ENCODE results near the gene RNF208.
A peak's percentile ranks its signal among the peaks of the same experiment; 100 is the strongest.

The RNF208 gene

DNA sequence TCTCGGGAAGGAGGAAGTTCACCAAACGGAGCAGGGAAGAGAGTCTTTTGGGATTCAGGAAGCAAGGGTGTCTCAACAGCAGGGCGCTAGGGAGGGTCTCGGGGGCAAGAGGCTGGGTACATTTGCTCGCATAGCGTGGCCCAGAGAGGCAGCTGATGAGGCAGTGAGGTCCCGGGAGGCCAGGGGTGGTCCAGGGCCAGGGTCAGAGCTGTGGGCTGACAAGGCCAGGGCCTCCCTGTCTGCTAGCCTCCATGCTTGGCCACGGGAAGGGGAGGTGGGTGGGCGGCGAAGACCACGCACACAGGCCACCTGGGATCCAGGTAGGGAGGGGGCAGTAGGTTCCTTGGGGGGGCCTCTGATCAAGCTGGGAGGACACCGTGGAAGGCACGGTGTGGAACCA, 10.5 kb downstream of the RNF208 start:
- DNase-seq, result no peak

DNA sequence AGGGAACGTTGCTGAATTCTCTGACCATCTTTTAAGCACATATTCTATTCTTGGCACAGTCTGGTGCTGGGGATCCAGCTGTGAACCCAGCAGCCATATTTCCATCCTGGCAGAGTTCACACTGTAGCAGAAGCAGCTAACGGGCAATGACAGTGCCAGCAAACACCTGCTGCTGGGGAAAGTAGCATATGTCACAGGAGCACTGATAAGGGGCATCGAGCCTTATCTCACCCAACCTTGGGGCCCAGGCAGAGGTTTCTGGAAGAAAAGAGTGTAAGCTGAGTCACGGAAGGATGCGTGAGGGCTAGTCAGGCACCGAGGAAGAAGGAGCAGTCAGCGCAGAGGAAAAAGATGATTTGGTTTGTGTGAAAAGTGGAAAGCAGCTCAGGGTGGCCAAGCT, 15.4 kb downstream of the RNF208 start:
- DNase-seq, result no peak

DNA sequence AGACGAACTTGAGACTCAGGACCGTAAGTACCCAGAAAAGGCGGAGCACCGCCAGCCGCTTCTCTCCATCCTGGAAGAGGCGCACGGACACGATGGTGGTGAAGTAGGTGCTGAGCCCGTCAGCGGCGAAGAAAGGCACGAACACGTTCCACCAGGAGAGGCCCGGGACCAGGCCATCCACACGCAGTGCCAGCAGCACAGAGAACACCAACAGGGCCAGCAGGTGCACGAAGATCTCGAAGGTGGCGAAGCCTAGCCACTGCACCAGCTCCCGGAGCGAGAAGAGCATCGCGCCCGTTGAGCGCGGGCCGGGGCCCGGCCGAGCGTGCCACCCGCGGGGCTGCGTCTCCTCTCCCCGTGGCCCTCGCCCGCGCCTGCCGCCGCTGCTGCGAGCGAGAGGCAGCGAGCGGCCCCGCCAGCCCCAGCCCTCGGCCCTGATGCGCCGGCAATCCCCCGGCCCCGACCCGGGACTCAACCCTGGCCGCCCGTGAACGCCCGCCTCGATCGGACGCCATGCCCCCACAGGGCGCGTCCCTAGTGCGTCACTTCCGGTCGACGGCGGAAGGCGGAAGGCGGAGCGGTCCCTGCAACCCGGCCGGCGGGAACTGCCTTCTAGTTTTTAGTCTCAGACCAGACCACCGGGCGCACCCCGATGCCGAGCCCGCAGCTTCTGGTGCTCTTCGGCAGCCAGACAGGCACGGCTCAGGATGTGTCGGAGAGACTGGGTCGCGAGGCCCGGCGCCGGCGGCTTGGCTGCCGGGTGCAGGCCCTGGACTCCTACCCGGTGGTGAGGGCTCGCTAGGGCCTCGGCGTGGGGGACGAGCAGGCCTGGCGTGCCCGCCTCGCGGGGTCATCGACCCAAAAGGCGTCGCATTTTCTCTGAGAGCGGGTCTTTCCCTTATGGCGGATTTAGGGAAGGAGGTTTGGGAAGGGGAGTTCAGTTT, 16.6 kb downstream of the RNF208 start, which contains the start of the genes NDOR1 and TMEM203:
Gene NDOR1 (plus strand): TSS at position 575 of the 944 bp plus-strand sequence. CDS start 78 bp downstream, at position 653.
Gene TMEM203 (minus strand): TSS at position 523 of the 944 bp plus-strand sequence. CDS start 234 bp downstream, at position 289.
- DNase-seq, result peak; percentile 94

DNA sequence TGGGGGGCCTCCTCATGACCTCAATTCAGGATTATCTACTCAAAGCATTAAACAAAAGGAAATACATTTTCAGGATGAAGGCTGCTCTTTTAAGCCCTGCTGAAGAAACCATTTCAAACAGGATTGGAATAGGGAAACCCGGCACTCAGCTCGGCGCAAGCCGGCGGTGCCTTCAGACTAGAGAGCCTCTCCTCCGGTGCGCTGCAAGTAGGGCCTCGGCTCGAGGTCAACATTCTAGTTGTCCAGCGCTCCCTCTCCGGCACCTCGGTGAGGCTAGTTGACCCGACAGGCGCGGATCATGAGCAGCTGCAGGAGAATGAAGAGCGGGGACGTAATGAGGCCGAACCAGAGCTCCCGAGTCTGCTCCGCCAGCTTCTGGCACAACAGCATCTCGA, 17.3 kb downstream of the RNF208 start:
- no peak for DNase-seq

DNA sequence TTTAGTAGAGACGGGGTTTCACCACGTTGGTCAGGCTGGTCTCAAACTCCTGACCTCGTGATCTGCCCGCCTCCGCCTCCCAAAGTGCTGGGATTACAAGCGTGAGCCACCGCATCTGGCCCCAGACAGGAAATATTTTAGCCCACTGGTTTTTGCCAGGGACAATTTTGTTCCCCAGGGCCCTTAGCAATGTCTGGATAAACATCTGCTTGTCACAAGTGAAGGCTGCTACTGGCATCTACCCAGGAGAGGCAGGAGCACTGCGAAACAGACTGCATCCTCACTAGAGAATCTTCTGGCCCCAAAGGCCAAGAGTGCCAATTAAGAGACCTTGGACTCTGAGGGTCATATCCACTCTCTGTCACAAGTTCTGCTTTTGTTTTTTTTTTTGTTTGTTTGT, 19.1 kb downstream of the RNF208 start:
- DNase-seq, result no peak

DNA sequence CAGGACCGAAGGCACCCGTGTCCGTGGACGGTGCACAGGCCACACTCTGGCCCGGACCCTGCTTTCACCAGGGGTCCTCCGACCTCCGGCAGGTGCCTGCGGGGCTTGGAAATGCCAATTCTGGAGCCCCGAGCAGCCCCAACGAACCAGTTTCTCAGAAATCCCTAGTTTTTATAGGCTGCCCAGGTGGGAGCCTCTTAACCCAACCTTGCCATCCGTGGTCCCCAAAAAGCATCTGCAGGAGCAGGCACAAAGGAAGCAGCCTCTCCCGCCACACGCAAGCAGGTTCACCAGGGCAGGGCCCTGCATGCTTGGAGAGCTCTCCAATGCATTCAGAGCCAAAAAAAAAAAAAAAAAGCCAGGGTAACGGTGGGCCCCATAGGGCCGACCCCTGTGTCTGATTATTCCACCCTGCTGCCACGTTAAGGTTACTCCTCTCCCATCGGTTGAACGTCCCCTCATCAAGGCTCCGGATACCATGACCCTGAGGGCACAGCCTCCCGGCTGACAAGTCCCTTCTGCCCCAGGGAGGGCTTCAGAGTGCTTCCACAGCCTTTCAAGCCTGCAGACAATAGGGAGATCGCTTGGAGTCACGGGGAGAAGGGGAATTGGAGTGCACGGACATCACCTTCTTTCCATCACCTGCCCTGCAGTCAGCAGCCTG, 20.7 kb downstream of the RNF208 start:
- DNase-seq, result no peak

DNA sequence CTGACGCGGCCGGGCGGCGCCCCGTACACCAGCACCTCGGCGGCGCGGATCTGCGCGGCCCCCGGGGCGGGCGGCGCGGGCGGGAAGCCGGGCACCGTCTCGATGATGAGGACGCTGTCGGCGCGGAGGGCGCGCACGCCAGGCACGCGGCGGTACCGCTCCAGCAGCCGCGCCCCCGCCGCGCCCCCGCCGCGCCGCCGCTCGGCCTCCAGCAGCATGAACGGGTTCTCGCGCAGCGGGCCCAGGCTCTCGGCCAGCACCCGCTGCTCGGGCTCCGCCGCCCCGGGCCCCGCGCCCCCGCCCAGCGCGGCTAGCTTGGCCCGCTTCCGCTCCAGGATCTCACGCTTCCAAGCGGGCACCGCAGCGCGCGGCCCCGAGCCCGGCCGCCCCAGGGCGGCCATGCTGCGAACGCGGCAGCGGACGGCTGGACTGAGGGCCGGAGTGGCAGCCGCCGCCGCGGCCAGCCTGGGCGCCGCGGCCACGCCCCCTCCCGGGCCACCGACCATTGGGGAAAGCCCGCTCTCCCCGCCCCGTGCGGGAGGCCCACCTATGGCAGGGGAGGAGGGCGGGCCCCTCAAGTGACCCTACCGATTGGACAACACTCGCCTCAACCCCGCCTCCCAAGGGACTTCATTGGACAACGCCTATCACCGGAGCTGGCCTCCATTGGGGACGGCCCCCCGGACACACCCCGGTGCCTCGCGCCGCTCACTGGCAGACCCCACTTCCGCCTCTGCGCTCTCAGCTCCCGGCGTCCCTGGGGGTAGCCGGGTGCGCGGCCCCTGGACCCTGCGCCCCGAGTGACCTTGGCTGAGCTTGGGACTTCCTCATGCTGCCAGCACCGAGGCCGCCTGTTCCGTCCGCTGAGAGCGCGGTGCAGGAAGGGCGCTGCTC, 21.5 kb downstream of the RNF208 start, which contains the start of gene TPRN:
Gene TPRN (minus strand): TSS at position 431 of the 894 bp plus-strand sequence. CDS start 30 bp downstream, at position 401.
- peak; percentile 96 for DNase-seq

DNA sequence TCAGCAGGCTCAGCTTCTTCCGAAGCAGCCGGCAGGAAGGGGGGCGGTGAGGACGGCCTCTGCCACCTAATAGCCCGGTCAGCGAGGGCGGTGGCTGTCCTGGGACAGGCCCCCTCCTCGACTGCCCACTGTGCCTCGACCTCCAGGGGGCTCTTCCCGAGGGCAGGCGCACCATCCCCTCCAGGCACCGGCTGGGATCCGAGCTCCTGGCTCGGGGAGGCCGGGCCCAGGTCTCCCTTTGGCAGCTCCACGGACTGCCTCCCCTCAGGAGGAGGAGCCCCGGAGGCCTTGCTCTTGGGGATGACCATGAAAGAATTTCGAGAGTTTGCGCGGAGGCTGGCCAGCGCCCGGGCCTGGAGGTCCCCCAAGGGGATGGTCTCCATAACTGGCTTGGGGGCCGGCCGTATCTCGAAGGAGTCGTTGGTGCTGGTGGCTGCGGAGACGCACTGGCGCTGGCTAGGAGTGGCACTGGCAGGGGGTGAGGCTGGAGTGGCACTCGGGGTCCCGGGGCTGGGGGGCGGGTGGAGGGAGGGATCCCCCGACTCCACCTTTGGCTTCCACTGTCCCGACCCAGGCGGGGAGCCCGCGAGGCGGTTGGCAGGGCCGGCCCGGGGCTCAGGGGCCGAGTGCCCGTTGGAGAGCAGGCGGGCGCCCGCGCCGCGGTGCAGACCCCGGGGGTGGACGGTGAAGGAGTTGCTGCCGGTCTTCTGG, 22.5 kb downstream of the RNF208 start:
- no peak for DNase-seq

DNA sequence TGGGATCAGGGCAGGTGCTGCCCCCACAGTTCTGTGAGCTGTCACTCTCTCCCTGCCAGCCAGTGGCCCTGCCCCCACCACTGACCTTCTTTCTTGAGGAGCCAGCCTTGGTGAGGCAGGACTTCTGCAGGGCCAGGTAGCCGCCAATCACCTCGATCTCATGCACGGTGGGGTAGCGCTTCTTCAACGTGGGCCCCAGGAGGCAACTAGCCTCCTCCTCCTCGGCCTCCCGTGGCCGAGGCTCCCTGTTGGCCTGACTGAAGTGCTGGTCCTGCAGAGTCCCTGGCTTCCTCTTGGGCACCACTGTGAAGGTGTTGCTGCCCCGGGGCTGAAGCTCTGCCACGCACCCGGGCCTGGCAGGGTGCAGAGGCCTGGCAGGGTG, 23.1 kb downstream of the RNF208 start:
- no peak for DNase-seq

DNA sequence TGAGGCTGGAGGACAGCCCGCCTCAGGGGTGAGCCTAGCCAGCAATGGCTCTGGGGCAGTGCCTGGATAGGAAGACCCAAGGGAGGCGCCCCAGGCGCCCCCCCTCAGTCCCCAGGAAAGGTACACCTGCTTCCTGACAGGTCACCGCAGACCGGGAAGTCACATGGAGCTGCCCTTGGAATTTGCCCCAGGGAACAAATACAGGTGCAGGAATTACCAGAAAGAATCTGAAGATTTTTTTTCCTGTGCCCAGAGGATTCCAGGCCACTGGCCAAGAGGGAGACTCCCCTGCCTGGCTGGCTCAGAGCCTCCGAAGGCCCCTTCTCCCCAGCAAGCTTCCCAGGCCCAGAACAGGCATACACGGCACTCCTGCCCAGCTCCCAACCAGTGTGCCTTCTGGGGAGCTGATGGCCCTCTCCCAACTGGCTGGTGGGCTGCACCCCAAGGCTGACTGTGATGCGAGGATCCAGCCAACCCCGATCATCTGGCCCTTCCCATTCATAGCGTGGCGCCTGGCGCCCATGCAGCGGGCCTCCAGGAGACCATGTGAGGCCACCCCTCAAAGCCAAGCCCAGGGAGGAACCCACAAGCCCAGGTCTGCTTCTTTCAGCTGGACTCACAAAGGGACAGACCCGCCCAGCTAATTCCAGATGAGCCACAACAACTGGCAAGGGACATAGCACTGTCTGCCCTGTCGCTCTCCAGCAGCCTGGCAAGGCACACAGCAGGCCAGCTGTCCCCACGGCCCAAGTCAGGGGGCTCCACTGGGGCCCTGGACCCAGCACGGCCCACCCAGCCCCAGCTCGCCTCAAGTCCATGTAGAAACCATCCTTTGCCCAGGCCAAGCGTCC, 23.8 kb downstream of the RNF208 start:
- no peak for DNase-seq

DNA sequence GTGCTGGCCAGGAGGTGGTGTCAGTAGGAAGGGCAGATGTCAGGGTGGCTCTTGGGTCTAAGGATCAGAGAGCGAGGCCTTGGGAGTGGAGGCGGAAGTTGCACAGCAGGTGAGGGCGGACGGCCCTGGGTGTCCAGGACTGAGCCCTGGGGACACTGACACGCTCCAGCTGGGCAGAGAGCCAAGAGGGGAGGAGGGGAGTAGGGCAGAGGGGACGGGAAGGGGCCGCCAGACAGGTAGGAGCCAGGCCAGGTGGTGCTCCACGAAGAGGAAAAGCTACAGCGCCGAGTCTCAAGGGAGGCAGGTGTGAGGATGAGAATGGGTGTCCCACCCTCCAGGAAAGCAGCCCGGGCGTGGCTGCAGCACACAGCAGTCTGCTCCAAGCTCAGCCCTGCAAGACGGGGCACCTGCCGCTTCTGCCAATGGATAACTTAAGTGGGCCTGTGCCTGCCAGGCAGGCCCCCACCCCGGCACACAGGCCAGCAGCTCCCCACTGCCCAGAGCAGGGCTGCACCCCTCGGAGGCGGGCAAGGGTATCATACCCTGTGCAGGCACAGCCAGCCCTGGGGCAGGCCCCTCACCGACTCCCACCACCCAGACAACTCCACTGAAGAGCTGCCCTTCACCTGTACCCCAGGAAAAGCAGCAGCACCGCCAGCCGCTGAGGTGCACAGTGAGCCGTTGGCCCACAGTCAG, 26.4 kb downstream of the RNF208 start:
- DNase-seq, result no peak

DNA sequence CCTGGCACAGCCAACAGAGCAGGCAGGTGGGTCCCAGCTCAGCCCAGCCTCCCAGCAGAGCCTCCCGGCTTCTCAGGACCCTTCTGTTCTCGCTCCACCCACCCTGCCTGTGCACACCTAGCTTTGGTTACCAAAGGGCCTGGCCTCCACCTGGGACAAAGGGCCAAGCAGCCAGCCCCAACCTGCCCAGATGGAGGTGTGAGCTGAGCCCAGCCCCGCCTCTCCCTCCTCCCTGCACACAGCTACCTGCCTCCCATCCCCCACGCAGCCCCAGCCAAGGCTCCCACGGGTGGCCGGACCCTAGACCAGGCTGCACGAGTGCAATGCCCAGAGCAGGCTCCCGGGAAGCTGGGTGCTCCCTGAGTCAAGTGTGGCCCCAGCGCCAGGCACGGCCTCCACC, 27.1 kb downstream of the RNF208 start:
- DNase-seq, result no peak

DNA sequence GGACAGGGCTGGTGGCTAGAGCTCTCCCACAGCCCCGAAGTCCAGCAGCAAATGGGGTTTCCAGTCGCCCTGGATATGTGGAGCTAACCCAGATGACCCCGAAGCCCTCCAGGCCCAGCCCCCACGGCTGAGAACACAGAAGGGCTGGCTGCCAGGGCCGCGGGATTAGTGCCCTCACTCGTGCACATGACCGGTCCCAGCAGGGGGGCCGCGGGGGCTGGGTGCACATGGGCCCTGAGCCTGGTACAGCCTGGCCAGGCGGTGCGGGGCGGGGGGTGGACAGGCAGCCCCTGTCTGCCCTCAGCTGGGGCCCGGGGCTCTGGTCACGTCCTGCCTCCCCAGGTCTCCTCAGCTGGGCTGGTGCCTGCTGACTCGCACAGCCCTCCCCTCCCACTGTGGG, 27.7 kb downstream of the RNF208 start:
- DNase-seq, result no peak

DNA sequence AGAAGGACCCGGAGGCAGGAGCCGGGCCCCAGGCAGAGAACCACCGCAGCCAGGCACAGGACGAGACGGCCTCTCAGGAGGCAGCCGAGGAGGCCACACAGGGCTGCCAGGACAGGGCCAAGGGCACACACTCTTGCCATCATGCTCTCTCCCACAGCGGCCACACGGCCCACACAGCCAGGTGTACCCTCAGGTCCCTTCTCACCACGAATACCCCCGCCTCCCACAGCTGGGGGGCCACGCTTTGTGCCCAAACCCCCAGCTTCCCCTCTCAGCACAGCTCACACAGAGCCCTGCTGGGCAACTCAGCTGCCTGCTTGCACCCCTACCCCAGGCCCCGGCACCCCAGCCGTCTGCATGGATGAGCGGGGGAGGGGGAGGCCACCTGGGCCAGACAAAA, 28.3 kb downstream of the RNF208 start:
- DNase-seq, result no peak

DNA sequence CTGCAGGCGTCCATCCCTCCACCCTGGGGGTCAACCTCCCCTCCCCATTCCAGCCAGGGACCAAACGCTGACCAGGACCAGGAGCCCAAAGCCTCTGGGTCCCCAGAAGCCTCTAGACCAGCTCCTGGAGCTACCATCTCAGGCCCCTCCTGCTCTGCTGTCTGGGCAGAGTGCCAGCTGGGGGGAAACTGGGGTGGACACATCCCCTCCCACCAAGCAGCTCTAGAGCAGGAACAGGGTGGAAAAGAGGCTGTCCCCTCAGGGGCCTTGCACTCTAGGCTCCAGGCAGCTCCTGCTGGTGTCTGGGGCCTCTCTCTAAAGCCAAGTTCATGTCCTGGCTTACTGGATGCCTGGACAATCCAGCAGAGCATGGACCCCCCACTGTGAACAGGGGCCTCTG, 29.2 kb downstream of the RNF208 start:
- DNase-seq, result no peak

DNA sequence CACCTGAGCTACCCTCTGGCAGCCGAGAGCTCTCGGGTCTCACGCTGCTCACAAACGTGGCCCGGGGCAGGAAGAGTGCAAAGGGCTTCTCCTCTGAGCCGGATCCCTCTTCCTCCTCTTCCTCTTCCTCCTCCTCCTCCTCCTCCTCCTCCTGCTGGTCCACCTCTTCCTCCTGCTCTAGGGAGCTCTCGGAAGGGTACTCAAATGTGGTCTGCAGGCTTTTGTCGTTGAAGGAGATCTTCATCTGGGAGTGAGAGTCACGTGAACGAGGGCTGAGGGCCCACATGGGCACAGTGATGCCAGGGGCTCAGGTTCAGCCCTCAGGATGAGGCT, 29.6 kb downstream of the RNF208 start:
- DNase-seq, result no peak

DNA sequence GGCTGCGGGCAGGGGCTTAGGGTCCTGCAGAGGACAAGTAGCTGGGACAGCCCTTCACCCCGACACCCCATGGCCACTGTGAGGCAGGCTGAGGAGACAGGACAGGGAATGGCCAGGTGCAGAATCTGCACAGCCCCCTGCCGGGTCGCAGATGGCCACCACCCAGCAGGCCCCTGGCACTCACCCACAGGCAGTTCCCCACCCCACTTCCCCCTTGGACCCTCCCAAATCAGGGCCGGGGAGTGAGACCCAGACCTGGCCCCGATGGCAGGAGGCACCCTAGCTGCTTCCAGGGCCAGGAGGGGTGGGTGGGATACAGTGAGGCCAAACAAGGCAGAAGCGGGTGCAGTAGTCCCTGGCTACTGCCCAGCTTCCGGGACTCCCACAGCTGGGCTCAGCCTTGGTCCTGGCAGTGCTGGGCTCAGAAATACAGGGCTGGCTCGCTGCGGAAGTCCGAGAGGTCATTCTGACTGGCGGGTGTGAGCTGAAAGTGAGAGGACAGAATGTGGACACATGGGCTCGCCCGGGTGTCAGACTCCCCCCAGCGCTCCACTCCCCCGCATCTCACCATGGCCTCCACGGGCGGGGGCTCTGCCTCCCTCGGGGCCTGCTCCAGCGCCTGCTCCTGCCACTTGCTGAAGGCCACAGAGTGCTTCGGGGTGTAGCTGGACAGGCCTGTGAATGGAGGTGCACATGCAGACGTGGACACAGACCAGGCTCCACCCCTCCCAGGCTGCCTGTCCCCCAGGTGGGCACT, 30.2 kb downstream of the RNF208 start:
- no peak for DNase-seq

DNA sequence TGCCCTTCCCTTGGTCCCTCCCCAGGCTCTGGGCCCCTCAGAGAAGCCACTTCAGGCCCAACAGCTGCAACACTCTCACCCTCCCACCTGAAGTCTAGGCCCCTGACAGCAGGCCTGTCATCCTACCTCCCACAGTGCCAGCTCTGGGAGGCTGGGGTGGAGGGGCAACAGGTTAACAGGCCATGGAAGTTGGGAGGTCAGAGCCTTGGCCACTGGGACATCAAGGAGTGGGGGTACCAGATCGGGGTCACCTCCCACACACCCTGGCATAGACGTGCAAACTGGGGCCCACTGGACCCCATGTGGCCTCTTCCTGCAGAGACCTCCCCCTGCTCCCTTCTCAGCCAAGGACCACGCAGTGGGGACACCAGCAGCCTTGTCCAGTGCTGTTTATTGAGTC, 30.8 kb downstream of the RNF208 start:
- no peak for DNase-seq

DNA sequence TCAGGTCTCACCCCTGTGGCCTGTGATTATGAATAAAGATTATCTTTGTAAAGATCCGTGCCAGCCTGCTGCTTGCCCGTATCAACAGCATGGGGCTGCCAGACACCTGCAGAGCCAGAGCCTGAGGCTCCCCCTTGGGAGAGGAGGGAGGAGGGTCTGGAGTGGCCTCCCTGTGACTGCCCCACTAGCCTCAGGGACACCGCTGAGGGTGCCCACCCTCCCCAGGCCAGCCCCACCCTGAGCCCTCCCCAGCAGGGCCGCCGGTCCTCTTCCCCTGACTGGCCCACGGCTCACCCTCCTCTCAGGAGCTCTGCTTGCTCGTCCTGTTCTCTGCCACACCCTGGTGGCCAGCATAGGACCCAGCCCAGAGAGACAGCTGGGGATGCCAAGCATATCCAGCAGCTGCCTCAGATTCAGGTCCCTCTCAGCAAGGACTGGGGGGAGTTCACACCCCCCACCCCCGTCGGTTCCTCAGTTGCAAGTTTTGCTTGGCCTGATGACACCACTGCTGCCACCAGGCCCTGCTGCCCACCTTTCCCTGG, 31.7 kb downstream of the RNF208 start:
- no peak for DNase-seq
